Subcutaneous adipose tissue (tissue), 4 donors: Measurements from ENCODE around the gene PAPLN. TPM values are rescaled to one million over a fixed set of nuclear protein-coding genes. Genes with fewer than 3 reads are reported as not detected.

ENCODE experiments used
- total RNA-seq, 4 donors: library from RNA; depleted of rRNA; stranded (reverse); fragments of >200 nt; gene quantifications; one replicate each; pipeline ENCODE4 v1.1.0, GENCODE V29; 2016
- TF ChIP-seq, protein P1 (sequence below): fragments of 450-650 bp; IDR thresholded peaks from one replicate; pipeline ENCODE4 v1.5.1; 2016; ENCODE audit warnings: low read depth, mild to moderate bottlenecking, control low read depth, antibody characterized with exemption, moderate library complexity

Gene PAPLN
- total RNA-seq, 4 donors from 2014 or later, result 10.4 to 52.2 (median 22.4) TPM

DNA sequence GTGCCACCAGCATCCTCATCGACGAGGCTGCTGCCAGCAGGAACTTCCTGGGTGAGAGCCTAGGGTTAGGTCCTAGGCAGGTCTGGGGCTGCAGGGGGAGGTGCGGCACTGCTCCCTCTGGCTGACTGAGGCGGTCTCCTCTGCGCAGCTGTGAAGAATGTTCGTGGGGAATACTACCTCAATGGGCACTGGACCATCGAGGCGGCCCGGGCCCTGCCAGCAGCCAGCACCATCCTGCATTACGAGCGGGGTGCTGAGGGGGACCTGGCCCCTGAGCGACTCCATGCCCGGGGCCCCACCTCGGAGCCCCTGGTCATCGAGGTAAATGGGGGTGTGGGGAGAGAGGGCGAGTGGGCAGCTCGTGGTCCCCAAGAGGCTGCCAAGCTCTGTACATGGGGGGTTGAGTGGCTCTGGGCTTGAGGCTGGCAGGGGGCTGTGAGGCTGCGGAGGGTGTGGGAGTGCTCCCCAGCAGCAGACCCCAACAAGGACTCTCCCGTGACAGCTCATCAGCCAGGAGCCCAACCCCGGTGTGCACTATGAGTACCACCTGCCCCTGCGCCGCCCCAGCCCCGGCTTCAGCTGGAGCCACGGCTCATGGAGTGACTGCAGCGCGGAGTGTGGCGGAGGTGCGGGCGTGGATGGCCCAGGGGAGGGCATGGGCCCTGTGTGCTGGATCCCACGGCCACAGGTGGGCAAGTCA lies 14.4 kb downstream of the PAPLN start:
- TF ChIP-seq, protein P1, sequence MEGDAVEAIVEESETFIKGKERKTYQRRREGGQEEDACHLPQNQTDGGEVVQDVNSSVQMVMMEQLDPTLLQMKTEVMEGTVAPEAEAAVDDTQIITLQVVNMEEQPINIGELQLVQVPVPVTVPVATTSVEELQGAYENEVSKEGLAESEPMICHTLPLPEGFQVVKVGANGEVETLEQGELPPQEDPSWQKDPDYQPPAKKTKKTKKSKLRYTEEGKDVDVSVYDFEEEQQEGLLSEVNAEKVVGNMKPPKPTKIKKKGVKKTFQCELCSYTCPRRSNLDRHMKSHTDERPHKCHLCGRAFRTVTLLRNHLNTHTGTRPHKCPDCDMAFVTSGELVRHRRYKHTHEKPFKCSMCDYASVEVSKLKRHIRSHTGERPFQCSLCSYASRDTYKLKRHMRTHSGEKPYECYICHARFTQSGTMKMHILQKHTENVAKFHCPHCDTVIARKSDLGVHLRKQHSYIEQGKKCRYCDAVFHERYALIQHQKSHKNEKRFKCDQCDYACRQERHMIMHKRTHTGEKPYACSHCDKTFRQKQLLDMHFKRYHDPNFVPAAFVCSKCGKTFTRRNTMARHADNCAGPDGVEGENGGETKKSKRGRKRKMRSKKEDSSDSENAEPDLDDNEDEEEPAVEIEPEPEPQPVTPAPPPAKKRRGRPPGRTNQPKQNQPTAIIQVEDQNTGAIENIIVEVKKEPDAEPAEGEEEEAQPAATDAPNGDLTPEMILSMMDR, result no peak

DNA sequence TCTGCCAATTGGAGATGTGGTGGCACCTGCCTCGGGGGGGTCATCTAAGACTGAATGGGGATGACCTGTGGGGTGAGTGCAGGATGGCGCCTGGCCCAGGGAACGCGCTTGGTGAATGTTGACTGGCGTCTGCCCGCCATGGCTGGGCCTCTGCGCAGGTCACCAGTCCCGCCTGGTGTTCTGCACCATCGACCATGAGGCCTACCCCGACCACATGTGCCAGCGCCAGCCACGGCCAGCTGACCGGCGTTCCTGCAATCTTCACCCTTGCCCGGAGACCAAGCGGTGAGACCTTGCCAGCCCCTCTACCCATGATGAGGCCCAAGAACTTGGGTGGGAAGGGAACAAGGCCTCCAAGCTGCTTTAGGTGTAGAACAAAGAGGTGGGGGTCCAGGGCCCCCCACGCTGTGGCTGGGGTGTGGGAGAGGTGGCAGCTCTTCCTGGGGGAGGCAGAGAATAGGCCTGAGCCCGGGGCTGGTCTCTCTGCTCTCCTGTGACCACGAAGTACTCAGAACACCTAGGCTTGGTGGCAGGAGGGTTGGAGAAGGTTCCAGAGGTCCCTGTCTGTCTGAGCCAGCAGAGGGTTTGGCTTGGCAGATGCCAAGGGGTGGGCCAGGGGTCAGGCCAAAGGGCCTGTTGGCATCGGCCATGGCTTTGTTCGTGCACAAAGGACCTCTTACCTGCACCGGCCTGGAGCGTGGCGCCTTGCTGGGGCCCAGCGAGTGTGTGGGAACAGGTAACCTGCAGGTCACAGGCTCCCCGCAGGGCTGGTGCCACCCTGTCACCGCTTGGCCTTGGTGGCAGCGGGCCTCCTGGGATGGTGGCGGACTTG lies 15.4 kb downstream of the PAPLN start:
- TF ChIP-seq, protein P1, result no peak

DNA sequence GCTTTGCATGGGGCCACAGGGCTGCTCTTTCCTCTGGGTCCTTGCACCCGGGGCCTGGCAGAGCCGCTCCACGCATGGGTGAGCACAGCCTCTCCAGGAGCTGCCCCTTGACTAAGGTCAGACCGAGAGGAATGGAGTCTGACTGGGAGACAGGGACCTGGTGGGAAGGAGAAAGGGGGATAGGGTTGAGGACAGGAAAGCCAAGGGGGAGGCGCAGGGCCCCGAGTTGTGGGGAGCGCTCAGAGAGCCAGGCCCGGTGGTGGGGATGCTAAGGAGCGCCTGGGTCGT lies 16.0 kb downstream of the PAPLN start:
- TF ChIP-seq, protein P1, result no peak

DNA sequence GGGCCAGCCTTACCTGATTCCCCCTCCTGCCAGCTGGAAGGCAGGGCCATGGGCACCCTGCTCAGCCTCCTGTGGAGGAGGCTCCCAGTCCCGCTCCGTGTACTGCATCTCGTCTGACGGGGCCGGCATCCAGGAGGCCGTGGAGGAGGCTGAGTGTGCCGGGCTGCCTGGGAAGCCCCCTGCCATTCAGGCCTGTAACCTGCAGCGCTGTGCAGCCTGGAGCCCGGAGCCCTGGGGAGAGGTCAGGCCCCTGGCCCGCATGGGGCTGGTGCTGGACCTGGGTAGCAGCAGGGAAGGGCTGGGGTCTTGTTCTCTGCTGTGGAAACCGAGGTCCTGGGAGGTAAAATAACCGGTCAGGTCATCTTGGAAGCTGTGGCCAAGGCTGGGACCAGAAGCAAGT lies 16.4 kb downstream of the PAPLN start:
- TF ChIP-seq, protein P1, result no peak

DNA sequence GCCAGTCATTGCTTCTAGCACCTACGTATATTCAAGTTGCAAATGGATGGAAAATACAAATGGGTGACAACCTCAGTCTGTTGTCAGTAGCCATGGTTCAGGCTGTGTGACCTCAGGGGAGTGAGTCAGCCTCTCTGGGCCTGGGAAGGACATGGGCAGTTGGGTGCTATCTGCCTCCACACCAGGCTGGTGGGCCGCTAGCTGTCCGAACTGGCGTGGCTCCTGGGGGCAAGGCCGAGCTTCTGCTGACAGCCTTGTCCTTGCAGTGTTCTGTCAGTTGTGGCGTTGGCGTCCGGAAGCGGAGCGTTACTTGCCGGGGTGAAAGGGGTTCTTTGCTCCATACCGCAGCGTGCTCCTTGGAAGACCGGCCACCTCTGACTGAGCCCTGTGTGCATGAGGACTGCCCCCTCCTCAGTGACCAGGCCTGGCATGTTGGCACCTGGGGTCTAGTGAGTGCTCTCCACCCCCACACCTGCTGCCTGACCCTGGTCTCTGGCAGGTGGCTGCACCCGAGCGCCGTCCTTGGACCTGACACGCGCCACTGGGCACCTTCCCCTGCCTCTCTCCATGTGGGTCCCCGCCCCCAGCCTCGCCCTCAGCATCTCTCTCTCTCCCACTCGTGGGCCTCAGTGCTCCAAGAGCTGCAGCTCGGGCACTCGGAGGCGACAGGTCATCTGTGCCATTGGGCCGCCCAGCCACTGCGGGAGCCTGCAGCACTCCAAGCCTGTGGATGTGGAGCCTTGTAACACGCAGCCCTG lies 17.1 kb downstream of the PAPLN start:
- TF ChIP-seq, protein P1, result no peak

DNA sequence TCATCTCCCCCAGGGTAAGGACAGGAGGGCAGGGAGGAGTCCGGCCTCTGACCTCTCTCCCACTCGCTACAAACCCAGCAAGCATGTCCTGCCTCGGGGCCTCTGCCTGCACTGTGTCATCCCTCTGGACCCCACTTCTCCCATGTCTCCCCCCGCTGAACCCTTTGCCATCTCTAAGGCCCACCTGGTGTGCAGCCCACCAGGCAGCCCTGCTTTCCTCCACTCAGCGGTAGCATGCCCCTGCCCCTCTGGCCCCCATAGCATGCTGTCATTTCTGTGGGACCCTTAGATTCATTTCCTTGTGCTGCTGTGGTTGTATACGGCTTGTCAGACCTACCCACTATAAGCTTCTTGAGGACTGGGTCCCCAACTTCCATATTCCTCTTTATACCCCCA lies 17.7 kb downstream of the PAPLN start:
- TF ChIP-seq, protein P1, result no peak

DNA sequence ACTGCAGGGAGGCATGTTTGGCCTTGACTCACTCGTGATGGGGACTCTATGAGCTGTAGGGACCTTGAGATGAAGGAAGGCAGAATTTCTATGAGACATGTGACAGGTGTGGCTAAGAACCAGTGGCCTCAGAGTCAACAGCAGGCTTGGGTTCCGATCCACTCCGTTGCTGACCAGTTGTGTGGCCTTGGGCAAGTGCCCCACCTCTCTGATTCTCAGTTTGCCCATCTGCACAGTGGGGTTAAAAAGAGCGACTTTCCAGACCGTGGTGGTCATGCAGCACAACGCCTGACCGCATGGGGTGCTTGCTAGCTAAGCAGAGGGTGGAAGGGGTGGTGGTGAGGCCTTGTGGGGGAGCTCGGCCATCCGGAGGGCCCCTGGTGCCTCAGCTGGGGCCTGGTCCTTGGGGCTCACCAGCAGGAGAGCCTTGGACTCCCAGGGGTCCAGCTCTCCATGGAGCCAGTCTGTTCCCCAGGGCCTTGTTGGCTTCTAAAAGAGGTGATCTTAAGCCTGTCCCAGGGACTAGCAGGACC lies 18.5 kb downstream of the PAPLN start:
- TF ChIP-seq, protein P1, result no peak
